T-helper 17 cell (primary cell): Measurements from ENCODE around the gene GJB5. TPM values are rescaled to one million over a fixed set of nuclear protein-coding genes. Genes with fewer than 3 reads are reported as not detected.

ENCODE experiments used
- ATAC-seq: fragments of 150-1000 bp; cut with Tn5 transposase; 2 replicates; pipeline ENCODE4 v1.10.0; 2021; ENCODE audit warnings: mild to moderate bottlenecking, moderate library complexity
- DNase-seq, 3 donors: peaks; one replicate each; pipeline versions ENCODE4 v3.0.0 to v3.0.0-alpha.2; 2020 to 2021
- H3K9me3 ChIP-seq: one replicate; pipeline ENCODE4 v1.7.0; 2013; ENCODE audit warnings: low read length, mild to moderate bottlenecking; ENCODE audit not compliant: control insufficient read depth, poor library complexity, severe bottlenecking
- H3K27ac Mint-ChIP-seq: one replicate; pipeline ENCODE4 v1.8.0; 2022; ENCODE audit warnings: mild to moderate bottlenecking, moderate library complexity, mixed read lengths
- H3K27me3 Mint-ChIP-seq: one replicate; pipeline ENCODE4 v1.8.0; 2022; ENCODE audit warnings: mixed read lengths
- H3K36me3 Mint-ChIP-seq: one replicate; pipeline ENCODE4 v1.8.0; 2022; ENCODE audit warnings: low read depth, mixed read lengths
- H3K4me1 Mint-ChIP-seq: one replicate; pipeline ENCODE4 v1.8.0; 2022; ENCODE audit warnings: mild to moderate bottlenecking, mixed read lengths
- H3K4me3 Mint-ChIP-seq: one replicate; pipeline ENCODE4 v1.8.0; 2022; ENCODE audit warnings: mild to moderate bottlenecking, moderate library complexity, mixed read lengths
- total RNA-seq, 4 donors: library from RNA in 2 of 4; stranded (reverse) in 2 of 4; gene quantifications; one replicate each; pipeline ENCODE4 v1.2.3 and lab custom pipeline; 2022 to 2026

The GJB5 gene
- total RNA-seq, 2 donors from 2014 or later, result not detected

GRCh38 chr1:34749992-34750391, 4.9 kb upstream of the GJB5 start:
- H3K4me1 Mint-ChIP-seq, result peaks cover 2% of the 10 kb centered on the region
- H3K27ac Mint-ChIP-seq, result no peak overlapping the region
- H3K27me3 Mint-ChIP-seq, result peaks cover 42% of the 10 kb centered on the region
- H3K4me3 Mint-ChIP-seq, result no peak overlapping the region
- H3K9me3 ChIP-seq, result no peaks in the 10 kb centered on the region
- peaks cover 2% of the 10 kb centered on the region for H3K36me3 Mint-ChIP-seq
- DNase-seq, result no peak
- no peak for ATAC-seq

- peaks cover 2% of the 10 kb centered on the region for H3K4me1 Mint-ChIP-seq
- no peak overlapping the region for H3K27ac Mint-ChIP-seq
- ATAC-seq, result no peak
- peaks cover 35% of the 10 kb centered on the region for H3K27me3 Mint-ChIP-seq
- H3K4me3 Mint-ChIP-seq, result no peak overlapping the region
- peaks cover 2% of the 10 kb centered on the region for H3K36me3 Mint-ChIP-seq
- DNase-seq, result no peak
- no peaks in the 10 kb centered on the region for H3K9me3 ChIP-seq
These were observed 4.2 kb upstream of the GJB5 start for GRCh38 chr1:34750610-34751009.

- no peak overlapping the region for H3K4me3 Mint-ChIP-seq
- peaks cover 2% of the 10 kb centered on the region for H3K4me1 Mint-ChIP-seq
- peaks cover 2% of the 10 kb centered on the region for H3K36me3 Mint-ChIP-seq
- H3K27ac Mint-ChIP-seq, result no peak overlapping the region
- ATAC-seq, result no peak
- H3K9me3 ChIP-seq, result no peaks in the 10 kb centered on the region
- peaks cover 33% of the 10 kb centered on the region for H3K27me3 Mint-ChIP-seq
- DNase-seq, result no peak
These were observed 1.7 kb upstream of the GJB5 start for GRCh38 chr1:34753163-34753562.

- H3K27me3 Mint-ChIP-seq, result peaks cover 19% of the 10 kb centered on the region
- no peak for DNase-seq
- no peak overlapping the region for H3K4me3 Mint-ChIP-seq
- no peaks in the 10 kb centered on the region for H3K4me1 Mint-ChIP-seq
- no peaks in the 10 kb centered on the region for H3K36me3 Mint-ChIP-seq
- no peaks in the 10 kb centered on the region for H3K9me3 ChIP-seq
- ATAC-seq, result no peak
- no peak overlapping the region for H3K27ac Mint-ChIP-seq
These were observed 1.1 kb downstream of the GJB5 start for GRCh38 chr1:34755961-34756360.

GRCh38 chr1:34757386-34757785, 2.5 kb downstream of the GJB5 start:
- no peak overlapping the region for H3K27ac Mint-ChIP-seq
- DNase-seq, result no peak
- no peaks in the 10 kb centered on the region for H3K36me3 Mint-ChIP-seq
- H3K9me3 ChIP-seq, result no peaks in the 10 kb centered on the region
- H3K4me3 Mint-ChIP-seq, result no peak overlapping the region
- no peak for ATAC-seq
- H3K4me1 Mint-ChIP-seq, result no peaks in the 10 kb centered on the region
- H3K27me3 Mint-ChIP-seq, result peaks cover 27% of the 10 kb centered on the region

- no peaks in the 10 kb centered on the region for H3K36me3 Mint-ChIP-seq
- peaks cover 36% of the 10 kb centered on the region for H3K27me3 Mint-ChIP-seq
- H3K4me3 Mint-ChIP-seq, result no peak overlapping the region
- H3K9me3 ChIP-seq, result no peaks in the 10 kb centered on the region
- ATAC-seq, result no peak
- H3K27ac Mint-ChIP-seq, result no peak overlapping the region
- no peak for DNase-seq
- no peaks in the 10 kb centered on the region for H3K4me1 Mint-ChIP-seq
These were observed 3.9 kb downstream of the GJB5 start for GRCh38 chr1:34758751-34759150.

GRCh38 chr1:34759503-34760357, 4.9 kb downstream of the GJB5 start, which contains the start of gene GJB4:
Gene GJB4 (plus strand): TSS chr1:34759740. CDS start chr1:34761255, 1,515 bp downstream.
- no peak within 1 kb of the TSS for H3K4me3 Mint-ChIP-seq
- ATAC-seq (no peak), DNase-seq (no peak)
- no peaks in the 10 kb centered on the region for H3K4me1 Mint-ChIP-seq
- H3K27me3 Mint-ChIP-seq, result peaks cover 37% of the 10 kb centered on the region
- no peak within 1 kb of the TSS for H3K27ac Mint-ChIP-seq
- H3K9me3 ChIP-seq, result no peaks in the 10 kb centered on the region
- H3K36me3 Mint-ChIP-seq, result no peaks in the 10 kb centered on the region

- peaks cover 37% of the 10 kb centered on the region for H3K27me3 Mint-ChIP-seq
- no peaks in the 10 kb centered on the region for H3K9me3 ChIP-seq
- no peak overlapping the region for H3K27ac Mint-ChIP-seq
- no peak overlapping the region for H3K4me3 Mint-ChIP-seq
- no peaks in the 10 kb centered on the region for H3K4me1 Mint-ChIP-seq
- H3K36me3 Mint-ChIP-seq, result no peaks in the 10 kb centered on the region
- DNase-seq (no peak), ATAC-seq (no peak)
These were observed 6.4 kb downstream of the GJB5 start for GRCh38 chr1:34761176-34761761.

- H3K9me3 ChIP-seq, result no peaks in the 10 kb centered on the region
- DNase-seq (no peak), ATAC-seq (no peak)
- no peak overlapping the region for H3K27ac Mint-ChIP-seq
- H3K4me1 Mint-ChIP-seq, result no peaks in the 10 kb centered on the region
- H3K4me3 Mint-ChIP-seq, result no peak overlapping the region
- H3K27me3 Mint-ChIP-seq, result peaks cover 37% of the 10 kb centered on the region
- H3K36me3 Mint-ChIP-seq, result no peaks in the 10 kb centered on the region
These were observed 7.0 kb downstream of the GJB5 start for GRCh38 chr1:34761776-34762307.

GRCh38 chr1:34762474-34763141, 7.8 kb downstream of the GJB5 start:
- peaks cover 32% of the 10 kb centered on the region for H3K27me3 Mint-ChIP-seq
- H3K9me3 ChIP-seq, result no peaks in the 10 kb centered on the region
- no peaks in the 10 kb centered on the region for H3K4me1 Mint-ChIP-seq
- no peak overlapping the region for H3K27ac Mint-ChIP-seq
- DNase-seq (no peak), ATAC-seq (no peak)
- H3K4me3 Mint-ChIP-seq, result no peak overlapping the region
- H3K36me3 Mint-ChIP-seq, result no peaks in the 10 kb centered on the region

- DNase-seq (no peak), ATAC-seq (no peak)
- Mint-ChIP-seq H3K36me3 (no peaks in the 10 kb centered on the region), H3K27me3 (peaks cover 26% of the 10 kb centered on the region), H3K4me3 (no peak overlapping the region), H3K27ac (no peak overlapping the region), H3K4me1 (no peaks in the 10 kb centered on the region)
- H3K9me3 ChIP-seq, result no peaks in the 10 kb centered on the region
These were observed 8.4 kb downstream of the GJB5 start for GRCh38 chr1:34763142-34763781.

- no peak for DNase-seq
- Mint-ChIP-seq H3K4me1 (no peaks in the 10 kb centered on the region), H3K27me3 (peaks cover 13% of the 10 kb centered on the region)
These were observed 14.0 kb downstream of the GJB5 start for GRCh38 chr1:34768856-34769255.

More at GRCh38 chr1:34768856-34769255, 14.0 kb downstream of the GJB5 start:
- no peak for ATAC-seq
- Mint-ChIP-seq H3K4me3 (no peak overlapping the region), H3K36me3 (no peaks in the 10 kb centered on the region), H3K27ac (no peak overlapping the region)
- H3K9me3 ChIP-seq, result no peaks in the 10 kb centered on the region
